HEK293T (cell line): ENCODE results near the gene TMPRSS5.

Experiments
- CTCF ChIA-PET: fragments of 350-600 bp; formaldehyde crosslinking; extraction: SDS; loops from one replicate; lab custom pipeline; 2021; ENCODE audit warnings: antibody characterized with exemption, inconsistent platforms; lab: Yijun Ruan, JAX
- POLR2A ChIA-PET: fragments of 350-600 bp; formaldehyde crosslinking; extraction: SDS; loops from one replicate; lab custom pipeline; 2020; ENCODE audit warnings: antibody characterized with exemption, inconsistent platforms; lab: Yijun Ruan, JAX
- DNase-seq: peaks from one replicate; pipeline ENCODE4 v3.0.0; 2012; ENCODE audit warnings: mixed read lengths; ENCODE audit errors: extremely low spot score
- ARNT ChIP-seq: fragments of 450-650 bp; IDR thresholded peaks from 2 replicates; pipeline ENCODE4 v1.6.1; 2017; ENCODE audit warnings: mild to moderate bottlenecking
- BHLHE40 ChIP-seq: fragments of 450-650 bp; IDR thresholded peaks from 2 replicates; pipeline ENCODE4 v1.6.1; 2016; ENCODE audit warnings: mild to moderate bottlenecking, moderate library complexity, borderline replicate concordance
- CTBP1 ChIP-seq: fragments of 450-650 bp; IDR thresholded peaks from 2 replicates; pipeline ENCODE4 v1.6.1; 2016; ENCODE audit warnings: borderline replicate concordance
- ELF4 ChIP-seq: fragments of 450-650 bp; IDR thresholded peaks from 2 replicates; pipeline ENCODE4 v1.6.1; 2017; ENCODE audit warnings: antibody characterized with exemption
- FOXA1 ChIP-seq: fragments of 450-650 bp; IDR thresholded peaks from 2 replicates; pipeline ENCODE4 v1.6.1; 2016; ENCODE audit warnings: mild to moderate bottlenecking
- FOXK2 ChIP-seq: fragments of 450-650 bp; IDR thresholded peaks from 2 replicates; pipeline ENCODE4 v1.6.1; 2016; ENCODE audit warnings: mild to moderate bottlenecking
- FOXM1 ChIP-seq: fragments of 450-650 bp; IDR thresholded peaks from 2 replicates; pipeline ENCODE4 v1.6.1; 2017; ENCODE audit warnings: mild to moderate bottlenecking, borderline replicate concordance
- HDGF ChIP-seq: fragments of 450-650 bp; IDR thresholded peaks from 2 replicates; pipeline ENCODE4 v1.6.1; 2017; ENCODE audit warnings: antibody characterized with exemption, borderline replicate concordance
- L3MBTL2 ChIP-seq: fragments of 450-650 bp; conservative IDR thresholded peaks from 2 replicates; pipeline ENCODE4 v1.6.1; 2016; ENCODE audit warnings: mild to moderate bottlenecking
- LEF1 ChIP-seq: fragments of 450-650 bp; IDR thresholded peaks from 2 replicates; pipeline ENCODE4 v1.6.1; 2017; ENCODE audit warnings: mild to moderate bottlenecking, borderline replicate concordance
- NFRKB ChIP-seq: fragments of 450-650 bp; IDR thresholded peaks from 2 replicates; pipeline ENCODE4 v1.6.1; 2016; ENCODE audit warnings: mild to moderate bottlenecking, moderate library complexity
- SP1 ChIP-seq: fragments of 450-650 bp; IDR thresholded peaks from 2 replicates; pipeline ENCODE4 v1.6.1; 2017
- SUZ12 ChIP-seq: fragments of 450-650 bp; IDR thresholded peaks from 2 replicates; pipeline ENCODE4 v1.6.1; 2016; ENCODE audit warnings: mild to moderate bottlenecking
- TARDBP ChIP-seq: fragments of 450-650 bp; IDR thresholded peaks from 2 replicates; pipeline ENCODE4 v1.6.1; 2016
- ZNF384 ChIP-seq: fragments of 450-650 bp; IDR thresholded peaks from 2 replicates; pipeline ENCODE4 v1.6.1; 2016
- TF ChIP-seq, protein P1 (sequence below): fragments of 450-650 bp; IDR thresholded peaks from 2 replicates; pipeline ENCODE4 v1.6.1; 2016

The TMPRSS5 gene

DNA sequence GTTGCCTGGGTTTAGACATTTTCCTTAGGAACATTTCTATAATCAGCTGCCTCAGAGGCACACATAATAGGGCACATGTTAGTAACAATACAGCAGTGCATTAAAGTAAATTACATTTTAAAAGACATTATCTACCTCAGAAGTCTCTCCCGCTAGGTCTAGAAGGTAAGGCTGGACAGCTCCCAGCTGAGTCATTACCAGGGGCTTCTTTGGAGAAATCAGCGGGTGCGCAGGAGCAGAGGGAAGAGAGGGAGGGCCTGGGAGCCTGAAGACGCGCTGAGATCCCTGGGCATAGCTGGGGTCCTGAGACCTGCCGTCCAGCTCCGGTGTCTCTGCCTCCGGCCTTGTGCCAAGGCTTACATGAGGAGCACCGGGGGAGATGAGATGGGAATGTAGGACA is 67.7 kb downstream of the TMPRSS5 start:
- ChIA-PET CTCF (interaction anchor here (0.9 kb wide), 1 partner anchor 9 kb away, joined by 3 read pairs; no protein-coding TSS in a partner anchor), POLR2A (no interaction called here)
- DNase-seq = no peak
- TF ChIP-seq CTBP1 = no peak
- no peak for TF ChIP-seq SUZ12
- no peak for TF ChIP-seq L3MBTL2
- TF ChIP-seq TARDBP = no peak
- TF ChIP-seq LEF1 = no peak
- TF ChIP-seq BHLHE40 = no peak
- no peak for TF ChIP-seq HDGF
- no peak for TF ChIP-seq ELF4
- TF ChIP-seq, protein P1, sequence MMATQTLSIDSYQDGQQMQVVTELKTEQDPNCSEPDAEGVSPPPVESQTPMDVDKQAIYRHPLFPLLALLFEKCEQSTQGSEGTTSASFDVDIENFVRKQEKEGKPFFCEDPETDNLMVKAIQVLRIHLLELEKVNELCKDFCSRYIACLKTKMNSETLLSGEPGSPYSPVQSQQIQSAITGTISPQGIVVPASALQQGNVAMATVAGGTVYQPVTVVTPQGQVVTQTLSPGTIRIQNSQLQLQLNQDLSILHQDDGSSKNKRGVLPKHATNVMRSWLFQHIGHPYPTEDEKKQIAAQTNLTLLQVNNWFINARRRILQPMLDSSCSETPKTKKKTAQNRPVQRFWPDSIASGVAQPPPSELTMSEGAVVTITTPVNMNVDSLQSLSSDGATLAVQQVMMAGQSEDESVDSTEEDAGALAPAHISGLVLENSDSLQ = no peak
- TF ChIP-seq NFRKB = no peak
- TF ChIP-seq FOXM1 = no peak
- no peak for TF ChIP-seq ARNT
- no peak for TF ChIP-seq FOXA1
- TF ChIP-seq SP1 = no peak
- TF ChIP-seq FOXK2 = no peak
- TF ChIP-seq ZNF384 = no peak

DNA sequence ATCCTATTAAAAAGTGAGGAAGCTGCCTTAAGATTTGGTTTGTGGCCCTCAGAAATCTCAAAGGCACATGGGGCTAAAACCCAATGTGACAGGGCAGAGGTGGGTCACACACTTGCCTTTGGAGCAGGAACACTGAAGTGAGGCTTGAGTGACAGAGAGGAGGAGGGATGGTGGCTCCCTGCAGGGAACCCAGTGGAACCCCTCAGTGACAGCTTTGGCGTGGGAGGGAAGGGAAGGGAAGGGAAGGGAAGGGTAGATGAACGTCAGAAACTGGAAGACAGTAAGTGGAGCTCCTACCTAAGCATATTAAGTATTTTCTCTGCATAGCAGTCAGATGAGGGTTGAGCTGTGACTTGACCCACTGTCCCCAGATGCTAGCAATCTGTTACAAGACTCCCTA is 68.5 kb downstream of the TMPRSS5 start:
- DNase-seq = no peak
- ChIA-PET POLR2A (no interaction called here), CTCF (interaction anchor here (0.9 kb wide), 1 partner anchor 10 kb away, joined by 3 read pairs; no protein-coding TSS in a partner anchor)
- TF ChIP-seq ELF4 = no peak
- TF ChIP-seq SP1 = no peak
- no peak for TF ChIP-seq FOXA1
- TF ChIP-seq HDGF = no peak
- no peak for TF ChIP-seq BHLHE40
- TF ChIP-seq NFRKB = no peak
- no peak for TF ChIP-seq FOXM1
- no peak for TF ChIP-seq L3MBTL2
- no peak for TF ChIP-seq SUZ12
